Activated CD8-positive, alpha-beta T cell treated with anti-CD3 and anti-CD28 coated beads for 36 hours (primary cell): ENCODE measurements around the gene PSPH. TPM values are rescaled to one million over a fixed set of nuclear protein-coding genes. Genes with fewer than 3 reads are reported as not detected.

Source experiments
- ATAC-seq: fragments of 200-7000 bp; cut with Tn5 transposase; one replicate; pipeline ENCODE4 v1.10.0; 2021; ENCODE audit warnings: mild to moderate bottlenecking, moderate library complexity
- CTCF ChIA-PET: fragments of 350-600 bp; sonication (Branson Sonifier 250); formaldehyde crosslinking; loops from one replicate; lab custom pipeline; 2021; ENCODE audit warnings: antibody characterized with exemption; lab: Charles Lee
- POLR2A ChIA-PET: fragments of 350-600 bp; sonication (Branson Sonifier 250); formaldehyde crosslinking; loops from one replicate; lab custom pipeline; 2021; ENCODE audit warnings: antibody characterized with exemption; lab: Charles Lee
- DNase-seq: peaks from one replicate; pipeline ENCODE4 v3.0.0-alpha.2; 2020
- H3K27ac Mint-ChIP-seq: one replicate; pipeline ENCODE4 v1.8.0; 2021; ENCODE audit warnings: mild to moderate bottlenecking, mixed read lengths
- H3K27me3 Mint-ChIP-seq: one replicate; pipeline ENCODE4 v1.8.0; 2021; ENCODE audit warnings: mixed read lengths
- H3K36me3 Mint-ChIP-seq: one replicate; pipeline ENCODE4 v1.8.0; 2021; ENCODE audit warnings: low read depth, mixed read lengths
- H3K4me1 Mint-ChIP-seq: one replicate; pipeline ENCODE4 v1.8.0; 2021; ENCODE audit warnings: low read depth, mixed read lengths
- H3K4me3 Mint-ChIP-seq: one replicate; pipeline ENCODE4 v1.8.0; 2021; ENCODE audit warnings: mild to moderate bottlenecking, moderate library complexity, mixed read lengths
- H3K9me3 Mint-ChIP-seq: one replicate; pipeline ENCODE4 v1.8.0; 2021; ENCODE audit warnings: mixed read lengths
- CTCF ChIP-seq: fragments of 200-600 bp; IDR thresholded peaks from one replicate; pipeline ENCODE4 v1.8.0; 2022; ENCODE audit warnings: antibody characterized with exemption, mild to moderate bottlenecking
- intact Hi-C: fragments of 100-400 bp; cut with micrococcal nuclease; formaldehyde crosslinking; loops from one replicate; pipeline ENCODE4 v1.10.0; 2022
- total RNA-seq, 2 experiments: library from RNA; stranded (reverse); gene quantifications; one replicate each; pipeline ENCODE4 v1.2.3, GENCODE V29; 2021

The PSPH gene
- total RNA-seq, 2 experiments from 2014 or later = 31.2 to 33.8 TPM

GRCh38 chr7:56007891-56008290 is 43.4 kb downstream of the PSPH start:
- CTCF ChIA-PET = interaction anchor here (1.0 to 5.8 kb wide), 2 partner anchors 8 to 65 kb away, joined by 3 to 44 read pairs; no protein-coding TSS in a partner anchor
- ATAC-seq (no peak), DNase-seq (no peak)
- no peaks in the 10 kb centered on the region for H3K27me3 Mint-ChIP-seq
- intact Hi-C loops = no loop called here
- H3K9me3 Mint-ChIP-seq = no peaks in the 10 kb centered on the region
- H3K4me1 Mint-ChIP-seq = no peaks in the 10 kb centered on the region
- no peak overlapping the region for H3K4me3 Mint-ChIP-seq
- H3K27ac Mint-ChIP-seq = no peak overlapping the region
- peaks cover 12% of the 10 kb centered on the region for H3K36me3 Mint-ChIP-seq
- TF ChIP-seq CTCF = no peak
- POLR2A ChIA-PET = interaction anchor here (0.6 to 0.9 kb wide), 2 partner anchors 11 to 12 kb away, joined by 3 read pairs; no protein-coding TSS in a partner anchor

DNA sequence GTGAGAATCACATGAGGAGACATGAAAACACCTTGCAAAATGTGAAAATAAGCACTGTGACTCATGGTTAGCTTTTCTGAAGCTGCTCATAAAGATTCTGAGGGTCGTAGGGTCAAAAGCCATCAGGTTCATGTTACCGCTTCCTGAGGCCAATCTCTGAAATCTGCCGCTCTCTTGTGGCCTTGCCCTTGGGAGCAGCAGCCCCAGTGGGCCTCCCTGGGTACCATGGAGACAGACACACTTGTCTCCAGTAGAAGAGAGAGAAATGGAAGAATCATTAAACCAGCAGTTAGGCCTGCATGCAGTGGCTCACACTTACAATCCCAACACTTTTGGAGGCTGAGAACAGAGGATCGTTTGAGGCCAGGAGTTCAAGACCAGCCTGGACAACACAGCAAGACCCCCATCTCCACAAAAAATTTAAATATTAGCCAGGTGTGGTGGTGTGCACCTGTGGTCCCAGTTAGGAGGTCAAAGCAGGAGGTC is 44.0 kb downstream of the PSPH start:
- TF ChIP-seq CTCF = no peak
- CTCF ChIA-PET = interaction anchor here (0.6 to 5.8 kb wide), 3 partner anchors 23 to 66 kb away, joined by 3 to 44 read pairs (median 3); no protein-coding TSS in a partner anchor
- no peaks in the 10 kb centered on the region for H3K9me3 Mint-ChIP-seq
- H3K4me1 Mint-ChIP-seq = no peaks in the 10 kb centered on the region
- H3K36me3 Mint-ChIP-seq = peaks cover 12% of the 10 kb centered on the region
- DNase-seq (peak; percentile 7), ATAC-seq (no peak)
- POLR2A ChIA-PET = interaction anchor here (0.6 kb wide), 1 partner anchor 94 kb away, joined by 3 read pairs; no protein-coding TSS in a partner anchor
- no peak overlapping the region for H3K4me3 Mint-ChIP-seq
- intact Hi-C loops = no loop called here
- H3K27me3 Mint-ChIP-seq = no peaks in the 10 kb centered on the region
- H3K27ac Mint-ChIP-seq = no peak overlapping the region

DNA sequence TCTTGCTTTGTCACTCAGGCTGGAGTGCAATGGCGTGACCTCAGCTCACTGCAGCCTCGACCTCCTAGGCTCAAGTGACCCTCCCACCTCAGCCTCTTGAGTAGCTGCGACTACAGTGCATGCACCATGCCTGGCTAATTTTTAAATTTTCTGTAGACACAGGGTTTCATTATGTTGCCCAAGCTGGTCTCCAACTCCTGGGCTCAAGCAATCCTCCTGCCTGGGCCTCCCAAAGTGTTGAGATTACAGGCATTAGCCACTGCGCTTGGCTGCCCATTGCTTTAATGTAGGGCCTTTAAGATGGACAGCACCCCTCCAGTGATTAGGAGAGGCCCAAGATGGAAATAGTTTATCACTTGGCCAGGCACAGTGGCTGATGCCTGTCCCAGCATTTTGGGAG is 47.5 kb downstream of the PSPH start:
- Mint-ChIP-seq H3K27me3 (no peaks in the 10 kb centered on the region), H3K4me1 (peaks cover 13% of the 10 kb centered on the region), H3K9me3 (no peaks in the 10 kb centered on the region), H3K4me3 (no peak overlapping the region), H3K27ac (no peak overlapping the region), H3K36me3 (peaks cover 9% of the 10 kb centered on the region)
- no peak for TF ChIP-seq CTCF
- POLR2A ChIA-PET = no interaction called here
- CTCF ChIA-PET = interaction anchor here (5.8 kb wide), 1 partner anchor 69 kb away, joined by 44 read pairs; no protein-coding TSS in a partner anchor
- ATAC-seq (no peak), DNase-seq (no peak)
- intact Hi-C loops = loop anchor here (2.0 kb wide), 1 partner anchor 71 kb away; no protein-coding TSS in a partner anchor

DNA sequence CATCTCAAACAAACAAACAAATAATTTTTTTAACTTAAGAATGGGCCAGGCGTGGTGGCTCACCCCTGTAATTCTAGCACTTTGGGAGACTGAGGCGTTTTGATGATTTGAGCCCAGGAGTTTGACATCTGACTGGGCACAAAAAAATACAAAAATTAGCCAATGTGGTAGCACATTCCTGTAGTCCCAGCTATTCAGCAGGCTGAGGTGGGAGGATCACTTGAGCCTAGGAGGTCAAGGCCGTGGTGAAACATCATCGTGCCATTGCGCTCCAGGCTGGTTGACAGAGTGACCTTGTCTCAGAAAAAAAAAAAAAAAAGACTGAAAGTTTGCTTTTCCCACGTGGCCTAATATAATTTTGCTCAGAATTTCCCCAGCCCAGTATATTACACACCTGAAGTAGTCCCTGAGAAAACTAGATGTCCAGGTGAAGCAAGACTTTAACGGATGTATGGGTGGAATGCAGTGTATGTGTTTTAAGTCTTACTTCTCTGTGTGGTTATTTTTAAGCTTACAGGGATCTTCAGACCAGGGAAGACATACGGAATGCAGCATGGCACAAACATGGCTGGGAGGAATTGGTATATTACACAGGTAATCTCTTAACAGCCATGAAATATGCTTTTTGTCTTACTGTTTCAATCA is 54.3 kb downstream of the PSPH start:
- no peaks in the 10 kb centered on the region for H3K9me3 Mint-ChIP-seq
- ATAC-seq (no peak), DNase-seq (no peak)
- H3K27ac Mint-ChIP-seq = no peak overlapping the region
- ChIA-PET CTCF (no interaction called here), POLR2A (no interaction called here)
- intact Hi-C loops = no loop called here
- no peaks in the 10 kb centered on the region for H3K27me3 Mint-ChIP-seq
- no peak for TF ChIP-seq CTCF
- H3K36me3 Mint-ChIP-seq = peaks cover 21% of the 10 kb centered on the region
- no peak overlapping the region for H3K4me3 Mint-ChIP-seq
- peaks cover 14% of the 10 kb centered on the region for H3K4me1 Mint-ChIP-seq

- no peak overlapping the region for H3K27ac Mint-ChIP-seq
- ATAC-seq = no peak
Measured at GRCh38 chr7:55992346-55992745, 58.9 kb downstream of the PSPH start.

More at GRCh38 chr7:55992346-55992745, 58.9 kb downstream of the PSPH start:
- ChIA-PET POLR2A (interaction anchor here (0.6 kb wide), 1 partner anchor 429 kb away, joined by 3 read pairs; no protein-coding TSS in a partner anchor), CTCF (no interaction called here)
- Mint-ChIP-seq H3K27me3 (no peaks in the 10 kb centered on the region), H3K9me3 (no peaks in the 10 kb centered on the region), H3K36me3 (peaks cover 15% of the 10 kb centered on the region), H3K4me3 (no peak overlapping the region), H3K4me1 (no peaks in the 10 kb centered on the region)
- DNase-seq = no peak
- TF ChIP-seq CTCF = no peak
- intact Hi-C loops = no loop called here
